ENCODE data around the gene KRT9.

KRT9 gene

GRCh38 chr17:41538565-41538991 lies 33.3 kb downstream of the KRT9 start:
- in situ Hi-C loops (cut with MboI; ENCODE audit: low sequenced_read_pairs, unreplicated experiment) = loop anchor here (10.0 kb wide), 1 partner anchor 64 kb away; no protein-coding TSS in a partner anchor
- TF ChIP-seq CTCF (IDR thresholded peaks at IDR 0.05; ENCODE audit: borderline replicate concordance, control extremely low read depth, extremely low read depth, insufficient read depth, missing control alignments) = no peak
- no peak for DNase-seq (ENCODE audit: low spot score)

GRCh38 chr17:41537990-41538389 lies 33.9 kb downstream of the KRT9 start:
- DNase-seq (ENCODE audit: low spot score) = no peak
- TF ChIP-seq CTCF (IDR thresholded peaks at IDR 0.05; ENCODE audit: borderline replicate concordance, control extremely low read depth, extremely low read depth, insufficient read depth, missing control alignments) = no peak
- in situ Hi-C loops (cut with MboI; ENCODE audit: low sequenced_read_pairs, unreplicated experiment) = loop anchor here (10.0 kb wide), 1 partner anchor 63 kb away; no protein-coding TSS in a partner anchor

- DNase-seq (ENCODE audit: low spot score) = no peak
- no peak for TF ChIP-seq CTCF (IDR thresholded peaks at IDR 0.05; ENCODE audit: borderline replicate concordance, control extremely low read depth, extremely low read depth, insufficient read depth, missing control alignments)
- in situ Hi-C loops (cut with MboI; ENCODE audit: low sequenced_read_pairs, unreplicated experiment) = loop anchor here (10.0 kb wide), 1 partner anchor 63 kb away; no protein-coding TSS in a partner anchor
Observed at GRCh38 chr17:41537614-41537954, 34.3 kb downstream of the KRT9 start.

GRCh38 chr17:41536741-41537613 lies 34.9 kb downstream of the KRT9 start:
- no peak for TF ChIP-seq CTCF (IDR thresholded peaks at IDR 0.05; ENCODE audit: borderline replicate concordance, control extremely low read depth, extremely low read depth, insufficient read depth, missing control alignments)
- in situ Hi-C loops (cut with MboI; ENCODE audit: low sequenced_read_pairs, unreplicated experiment) = loop anchor here (10.0 kb wide), 1 partner anchor 62 kb away; no protein-coding TSS in a partner anchor
- DNase-seq (ENCODE audit: low spot score) = no peak

GRCh38 chr17:41535764-41536481 lies 35.9 kb downstream of the KRT9 start:
- no peak for TF ChIP-seq CTCF (IDR thresholded peaks at IDR 0.05; ENCODE audit: borderline replicate concordance, control extremely low read depth, extremely low read depth, insufficient read depth, missing control alignments)
- in situ Hi-C loops (cut with MboI; ENCODE audit: low sequenced_read_pairs, unreplicated experiment) = loop anchor here (10.0 kb wide), 1 partner anchor 61 kb away; no protein-coding TSS in a partner anchor
- DNase-seq (ENCODE audit: low spot score) = no peak

- in situ Hi-C loops (cut with MboI; ENCODE audit: low sequenced_read_pairs, unreplicated experiment) = loop anchor here (10.0 kb wide), 1 partner anchor 60 kb away; no protein-coding TSS in a partner anchor
- no peak for DNase-seq (ENCODE audit: low spot score)
- TF ChIP-seq CTCF (IDR thresholded peaks at IDR 0.05; ENCODE audit: borderline replicate concordance, control extremely low read depth, extremely low read depth, insufficient read depth, missing control alignments) = no peak
Observed at GRCh38 chr17:41534899-41535546, 36.8 kb downstream of the KRT9 start.

Measured in GM13976 (cell line).